Adrenal gland (tissue), 12 donors: ENCODE measurements around the gene RAP1GAP2. TPM values are rescaled to one million over a fixed set of nuclear protein-coding genes. Genes with fewer than 3 reads are reported as not detected.
"Not testable (repeated sequence)": the region's sequence is repeated elsewhere in the genome, so short reads cannot be mapped to it uniquely, and the experiment has no call there.

Experiments used
- DNase-seq, 7 donors: peaks; one replicate each; pipeline ENCODE4 v3.0.0-alpha.2; 2019 to 2020
- H3K27ac ChIP-seq, 5 donors: fragments of 200-600 bp; sonication (generic) in 4 of 5; 1 replicate in 3 of 5; 2 replicates in 2 of 5; pipeline versions ENCODE4 v1.5.1 to v1.8.0; 2016 to 2020; ENCODE audit warnings: mild to moderate bottlenecking in 1 of 5
- H3K27me3 ChIP-seq: fragments of 200-600 bp; 2 replicates; pipeline ENCODE4 v1.8.0; 2021
- H3K36me3 ChIP-seq, 2 donors: fragments of 200-600 bp; replicated peaks in 1 of 2; 1 replicate in 1 of 2; 2 replicates in 1 of 2; pipeline versions ENCODE4 v1.5.1 to v1.8.0; 2018 to 2022
- H3K4me1 ChIP-seq, 2 donors: fragments of 200-600 bp; replicated peaks in 1 of 2; 1 replicate in 1 of 2; 2 replicates in 1 of 2; pipeline versions ENCODE4 v1.5.1 to v1.8.0; 2018 to 2021
- H3K4me3 ChIP-seq, 4 donors: fragments of 200-600 bp; sonication (generic) in 3 of 4; one replicate each; pipeline ENCODE4 v1.5.1; 2016 to 2018
- H3K9me3 ChIP-seq, 3 donors: fragments of 200-600 bp; sonication (generic) in 1 of 3; replicated peaks in 1 of 3; 1 replicate in 2 of 3; 2 replicates in 1 of 3; pipeline versions ENCODE4 v1.5.1 to v1.8.0; 2016 to 2021
- POLR2A ChIP-seq, 2 donors: fragments of 450-650 bp; IDR thresholded peaks; one replicate each; pipeline ENCODE4 v1.6.1; 2017; ENCODE audit warnings: antibody characterized with exemption in 2 of 2, mild to moderate bottlenecking in 2 of 2, moderate library complexity in 1 of 2
- WGBS, 4 donors: extraction: QIAGEN DNeasy Blood & Tissue Kit in 2 of 4; methylation state at CpG; one replicate each; pipeline versions ENCODE4 v1.1.5 to v1.1.7; 2013 to 2017; 5-methylcytosine and 5-hydroxymethylcytosine counted together
- intact Hi-C, 2 donors: fragments of 100-400 bp; cut with DNase I; formaldehyde crosslinking; loops; one replicate each; pipeline versions ENCODE4 v1.14.1 to v1.15.0; 2022 to 2023
- polyA plus RNA-seq, 3 donors: library from polyadenylated mRNA; stranded (reverse); fragments of 200-250 nt in 2 of 3; fragments of 350-450 nt in 1 of 3; fragmentation: Illumina TruSeq in 1 of 3; extraction: RNeasy Lipid Tissue Mini Kit (QIAGEN cat#74804) in 1 of 3; gene quantifications; one replicate each; pipeline ENCODE4 v1.2.3, GENCODE V29; 2013 to 2014
- total RNA-seq, 9 donors: library from RNA; depleted of rRNA in 4 of 9; stranded (reverse); fragments of >200 nt in 4 of 9; fragments of 120-200 nt in 1 of 9; fragmentation: NEBNext Ultra II Directional in 1 of 9; extraction: Animal tissue kit (Norgen Biotek cat#: 25700) in 1 of 9; gene quantifications; one replicate each; pipeline versions ENCODE4 v1.1.0 to v1.2.4, GENCODE V29; 2013 to 2023
- TF ChIP-seq, protein P1 (sequence below), 6 experiments: fragments of 450-650 bp in 4 of 6; fragments of 200-600 bp in 2 of 6; sonication (generic) in 1 of 6; IDR thresholded peaks; 1 replicate in 5 of 6; 2 replicates in 1 of 6; pipeline versions ENCODE4 v1.5.1 to v1.8.0; 2016 to 2021; ENCODE audit warnings: antibody characterized with exemption in 6 of 6, mild to moderate bottlenecking in 2 of 6, moderate library complexity in 1 of 6
- donor health status: healthy with polysubstance abuse.
- donor health status: Bipolar disorder and iron deficiency.
- donor health status: DM: yes; HTN: yes; CAD: no.
- donor health status: DM: no; HTN: no; CAD: no.
- donor health status: DM: no; HTN: no; CAD: no.
- donor health status: DM: yes; HTN: yes; CAD: no.

Gene RAP1GAP2
- total and polyA plus RNA-seq, 12 donors: 4.2 to 20.4 (median 6.9) TPM

GRCh38 chr17:3046753-3047152, 250.5 kb downstream of the RAP1GAP2 start:
- no peak overlapping the region for H3K27ac ChIP-seq
- 78 to 91% (median 86%) methylated on average over 3 of the region's 3 CpGs for WGBS, 4 donors
- no peaks in the 10 kb centered on the region for H3K4me1 ChIP-seq
- intact Hi-C loops: no loop called here
- no peak overlapping the region for H3K4me3 ChIP-seq
- DNase-seq: no peak
- no peaks in the 10 kb centered on the region for H3K9me3 ChIP-seq
- TF ChIP-seq, protein P1, sequence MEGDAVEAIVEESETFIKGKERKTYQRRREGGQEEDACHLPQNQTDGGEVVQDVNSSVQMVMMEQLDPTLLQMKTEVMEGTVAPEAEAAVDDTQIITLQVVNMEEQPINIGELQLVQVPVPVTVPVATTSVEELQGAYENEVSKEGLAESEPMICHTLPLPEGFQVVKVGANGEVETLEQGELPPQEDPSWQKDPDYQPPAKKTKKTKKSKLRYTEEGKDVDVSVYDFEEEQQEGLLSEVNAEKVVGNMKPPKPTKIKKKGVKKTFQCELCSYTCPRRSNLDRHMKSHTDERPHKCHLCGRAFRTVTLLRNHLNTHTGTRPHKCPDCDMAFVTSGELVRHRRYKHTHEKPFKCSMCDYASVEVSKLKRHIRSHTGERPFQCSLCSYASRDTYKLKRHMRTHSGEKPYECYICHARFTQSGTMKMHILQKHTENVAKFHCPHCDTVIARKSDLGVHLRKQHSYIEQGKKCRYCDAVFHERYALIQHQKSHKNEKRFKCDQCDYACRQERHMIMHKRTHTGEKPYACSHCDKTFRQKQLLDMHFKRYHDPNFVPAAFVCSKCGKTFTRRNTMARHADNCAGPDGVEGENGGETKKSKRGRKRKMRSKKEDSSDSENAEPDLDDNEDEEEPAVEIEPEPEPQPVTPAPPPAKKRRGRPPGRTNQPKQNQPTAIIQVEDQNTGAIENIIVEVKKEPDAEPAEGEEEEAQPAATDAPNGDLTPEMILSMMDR (IDR thresholded peaks at IDR 0.05): no peak
- no peak for TF ChIP-seq POLR2A (IDR thresholded peaks at IDR 0.05)
- no peaks in the 10 kb centered on the region for H3K27me3 ChIP-seq
- H3K36me3 ChIP-seq: no peaks in the 10 kb centered on the region

GRCh38 chr17:3048727-3049471, 252.7 kb downstream of the RAP1GAP2 start:
- intact Hi-C loops: no loop called here
- TF ChIP-seq POLR2A (IDR thresholded peaks at IDR 0.05): peak in 1 of 2 donors; percentile 31
- TF ChIP-seq, protein P1 (IDR thresholded peaks at IDR 0.05): peak; percentile 45 to 81 (median 66)
- DNase-seq: peak; percentile 94 to 98 (median 95)
- Histone ChIP-seq H3K36me3 (no peaks in the 10 kb centered on the region), H3K4me1 (no peaks in the 10 kb centered on the region), H3K9me3 (no peaks in the 10 kb centered on the region), H3K4me3 (peak overlapping the region; percentile 50 to 70 (median 62)), H3K27me3 (no peaks in the 10 kb centered on the region), H3K27ac (peak overlapping the region in 2 of 5 donors; percentile 38 to 61)
- WGBS, 4 donors: 1% methylated on average over 17 to 50 of the region's 50 CpGs

DNA sequence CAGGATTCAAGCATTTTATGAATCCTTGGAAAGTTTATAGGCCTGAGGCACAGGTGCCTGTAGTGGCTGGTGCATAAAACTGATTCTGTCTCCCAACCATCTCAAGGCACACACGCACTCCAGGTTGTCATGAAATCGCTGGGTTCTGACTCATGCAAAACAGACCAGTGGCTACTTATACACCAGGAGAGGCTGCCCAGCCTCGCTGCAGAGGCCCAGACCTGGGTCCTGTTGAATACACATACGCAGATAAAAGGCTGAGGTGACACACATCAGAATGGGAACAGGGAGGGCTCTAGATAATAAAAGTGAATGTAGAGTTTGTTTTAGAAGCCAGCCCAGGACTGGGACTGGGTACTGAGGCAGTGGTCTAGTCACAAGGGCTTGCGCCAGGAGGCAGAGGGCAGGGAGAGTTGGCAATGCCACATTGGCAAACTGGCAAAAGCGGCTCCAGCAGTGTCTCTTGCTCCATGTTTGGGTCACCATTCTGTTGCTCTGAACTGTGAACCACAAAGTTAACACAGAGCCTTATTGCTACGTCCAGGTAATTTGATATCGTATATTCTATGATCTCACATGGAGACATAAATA, 253.6 kb downstream of the RAP1GAP2 start:
- H3K27ac ChIP-seq: no peak overlapping the region
- H3K4me1 ChIP-seq: no peaks in the 10 kb centered on the region
- TF ChIP-seq POLR2A (IDR thresholded peaks at IDR 0.05): no peak
- TF ChIP-seq, protein P1 (IDR thresholded peaks at IDR 0.05): no peak
- peak in 1 of 7 donors; percentile 48 for DNase-seq
- intact Hi-C loops: no loop called here
- H3K9me3 ChIP-seq: no peaks in the 10 kb centered on the region
- H3K27me3 ChIP-seq: no peaks in the 10 kb centered on the region
- 90 to 94% (median 92%) methylated on average over 8 of the region's 8 CpGs for WGBS, 4 donors
- H3K4me3 ChIP-seq: peak overlapping the region in 1 of 4 donors; percentile 65
- no peaks in the 10 kb centered on the region for H3K36me3 ChIP-seq

DNA sequence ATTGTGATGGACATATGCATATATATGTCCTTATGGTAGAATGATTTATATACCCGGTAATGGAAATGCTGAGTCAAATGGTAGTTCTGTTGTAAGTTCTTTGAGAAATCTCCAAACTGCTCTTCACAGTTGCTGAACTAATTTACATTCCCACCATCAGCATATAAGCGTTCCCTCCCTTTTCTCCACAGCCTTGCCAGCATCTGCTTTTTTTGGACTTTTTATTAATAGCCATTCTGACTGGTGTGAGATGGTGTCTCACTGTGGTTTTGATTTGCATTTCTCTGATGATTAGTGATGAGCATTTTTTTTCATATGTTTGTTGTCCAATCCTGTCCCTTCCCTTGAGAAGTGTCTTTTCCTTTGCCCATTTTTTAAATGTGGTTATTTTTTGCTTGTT, 258.6 kb downstream of the RAP1GAP2 start:
- H3K4me1 ChIP-seq, DNase-seq, H3K9me3 ChIP-seq, H3K27ac ChIP-seq, H3K36me3 ChIP-seq, H3K27me3 ChIP-seq, intact Hi-C loops, H3K4me3 ChIP-seq: not testable (repeated sequence)
- WGBS, 4 donors: 81 to 100% (median 89%) methylated on average over 1 of the region's 2 CpGs

DNA sequence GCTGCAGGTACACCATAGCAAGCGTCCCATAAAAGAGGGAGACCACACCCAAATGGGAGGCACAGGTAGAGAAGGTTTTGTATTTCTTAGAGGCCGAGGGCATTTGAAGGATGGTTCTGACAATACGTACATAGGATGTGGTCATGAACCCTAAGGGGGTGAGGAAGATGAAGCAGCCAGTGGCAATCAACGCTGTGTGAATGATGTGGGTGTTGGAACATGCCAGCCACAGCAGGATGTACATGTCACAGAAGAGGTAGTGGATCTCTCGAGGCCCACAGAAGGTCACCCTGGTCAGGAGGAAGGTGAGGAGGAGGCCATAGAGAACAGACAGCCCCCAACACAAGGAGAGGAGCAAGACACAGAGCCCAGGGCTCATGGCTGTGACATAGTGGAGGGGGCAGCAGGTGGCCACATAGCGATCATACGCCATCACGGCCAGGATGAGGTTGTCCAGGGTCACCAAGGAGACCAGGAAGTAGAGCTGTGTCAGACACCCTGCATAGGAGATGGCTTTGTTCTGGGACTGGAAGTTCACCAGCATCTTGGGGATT, 266.7 kb downstream of the RAP1GAP2 start:
- DNase-seq, H3K27me3 ChIP-seq, intact Hi-C loops, H3K27ac ChIP-seq, H3K36me3 ChIP-seq, H3K9me3 ChIP-seq, H3K4me3 ChIP-seq, H3K4me1 ChIP-seq: not testable (repeated sequence)
- 76 to 84% (median 80%) methylated on average over 5 to 8 of the region's 8 CpGs for WGBS, 4 donors

DNA sequence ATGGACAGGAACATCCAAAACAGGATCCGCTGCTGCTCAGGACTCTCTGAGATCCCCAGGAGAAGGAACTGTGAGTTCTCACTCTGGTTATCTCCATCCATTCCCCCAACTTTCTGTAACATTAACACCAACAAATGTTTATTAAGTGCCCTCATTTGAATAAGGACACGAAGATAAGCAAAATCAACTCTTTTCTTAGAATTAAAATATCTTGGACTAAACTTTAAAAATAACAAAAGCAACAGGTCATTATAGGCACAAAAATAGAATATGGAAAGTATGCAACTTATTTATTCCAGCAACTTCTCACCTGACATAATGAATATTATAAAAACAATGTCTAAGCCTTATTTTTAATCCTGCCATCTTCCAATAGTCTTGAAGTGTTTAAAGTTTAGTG, 267.3 kb downstream of the RAP1GAP2 start, which contains the start of gene OR1D5:
OR1D5 (minus strand) TSS at position 101 of the 400 bp plus-strand sequence; CDS start at position 101, 0 bp downstream.
- intact Hi-C loops, H3K27ac ChIP-seq, DNase-seq, H3K27me3 ChIP-seq, H3K4me1 ChIP-seq, H3K4me3 ChIP-seq, H3K9me3 ChIP-seq, H3K36me3 ChIP-seq: not testable (repeated sequence)
- WGBS, 4 donors: 67 to 83% methylated on average over 1 of the region's 2 CpGs; no CpG with 5 or more reads in 2 of the 4 donors

GRCh38 chr17:3065192-3065591, 269.0 kb downstream of the RAP1GAP2 start:
- WGBS, 4 donors: 57 to 71% methylated on average over 1 of the region's 1 CpG; no CpG with 5 or more reads in 2 of the 4 donors

GRCh38 chr17:3073850-3074249, 277.6 kb downstream of the RAP1GAP2 start:
- 40 to 77% (median 66%) methylated on average over 4 of the region's 4 CpGs for WGBS, 4 donors
- DNase-seq, H3K9me3 ChIP-seq, H3K27me3 ChIP-seq, H3K27ac ChIP-seq, H3K4me1 ChIP-seq, H3K36me3 ChIP-seq, intact Hi-C loops, H3K4me3 ChIP-seq: not testable (repeated sequence)

More at GRCh38 chr17:3065192-3065591, 269.0 kb downstream of the RAP1GAP2 start:
- H3K27me3 ChIP-seq, H3K4me1 ChIP-seq, intact Hi-C loops, H3K9me3 ChIP-seq, H3K4me3 ChIP-seq, H3K36me3 ChIP-seq, H3K27ac ChIP-seq: not testable (repeated sequence)
- DNase-seq: peak in 2 of 7 donors; percentile 17 to 24
